ENCODE data around the gene CACNA2D2. TPM values are rescaled to one million over a fixed set of nuclear protein-coding genes. Genes with fewer than 3 reads are reported as not detected.

The CACNA2D2 gene
- total RNA-seq, 2 donors from 2014 or later, result 5.6 to 9.1 TPM

- Histone ChIP-seq H3K36me3 (no peaks in the 10 kb centered on the region), H3K4me1 (replicated peaks) (peaks cover 20% of the 10 kb centered on the region), H3K27me3 (replicated peaks; ENCODE audit: insufficient read depth) (no peaks in the 10 kb centered on the region), H3K4me3 (peak within 1 kb of the TSS; percentile 73 to 91), H3K27ac (peak within 1 kb of the TSS; percentile 94 to 96), H3K9me3 (no peaks in the 10 kb centered on the region)
- peak; percentile 96 for DNase-seq (ENCODE audit: low spot score)
- TF ChIP-seq POLR2AphosphoS5 (IDR thresholded peaks at IDR 0.05) (peak; percentile 97), CTCF (IDR thresholded peaks at IDR 0.05) (peak in 1 of 4 experiments; percentile 19), POLR2A (IDR thresholded peaks at IDR 0.05) (peak; percentile 91)
- intact Hi-C loops (cut with DNase I), result loop anchor here (10.0 kb wide), 1 partner anchor 1034 kb away; the partner anchor contains the start of gene MANF
- WGBS, result under 1% methylated on average over 62 of the region's 64 CpGs
Measured at GRCh38 chr3:50350527-50351322, 152.7 kb downstream of the CACNA2D2 start, which contains the start of the genes CYB561D2 and NPRL2. Gene CYB561D2, plus strand, starts transcription at chr3:50350862. Its CDS starts 572 bp downstream, at chr3:50351434. Gene NPRL2, minus strand, starts transcription at chr3:50350775. Its CDS starts 123 bp downstream, at chr3:50350652.

- WGBS, result 2% methylated on average over 7 of the region's 7 CpGs
- H3K4me3 ChIP-seq, result peak overlapping the region; percentile 73 to 91
- intact Hi-C loops (cut with DNase I), result loop anchor here (10.0 kb wide), 1 partner anchor 1035 kb away; the partner anchor contains the start of gene MANF
- peak overlapping the region; percentile 94 to 96 for H3K27ac ChIP-seq
- no peaks in the 10 kb centered on the region for H3K36me3 ChIP-seq
- peaks cover 18% of the 10 kb centered on the region for H3K4me1 ChIP-seq (replicated peaks)
- H3K9me3 ChIP-seq, result no peaks in the 10 kb centered on the region
- TF ChIP-seq CTCF (IDR thresholded peaks at IDR 0.05), result no peak
- DNase-seq (ENCODE audit: low spot score), result no peak
- no peaks in the 10 kb centered on the region for H3K27me3 ChIP-seq (replicated peaks; ENCODE audit: insufficient read depth)
Measured at GRCh38 chr3:50350213-50350526, 153.3 kb downstream of the CACNA2D2 start.

DNA sequence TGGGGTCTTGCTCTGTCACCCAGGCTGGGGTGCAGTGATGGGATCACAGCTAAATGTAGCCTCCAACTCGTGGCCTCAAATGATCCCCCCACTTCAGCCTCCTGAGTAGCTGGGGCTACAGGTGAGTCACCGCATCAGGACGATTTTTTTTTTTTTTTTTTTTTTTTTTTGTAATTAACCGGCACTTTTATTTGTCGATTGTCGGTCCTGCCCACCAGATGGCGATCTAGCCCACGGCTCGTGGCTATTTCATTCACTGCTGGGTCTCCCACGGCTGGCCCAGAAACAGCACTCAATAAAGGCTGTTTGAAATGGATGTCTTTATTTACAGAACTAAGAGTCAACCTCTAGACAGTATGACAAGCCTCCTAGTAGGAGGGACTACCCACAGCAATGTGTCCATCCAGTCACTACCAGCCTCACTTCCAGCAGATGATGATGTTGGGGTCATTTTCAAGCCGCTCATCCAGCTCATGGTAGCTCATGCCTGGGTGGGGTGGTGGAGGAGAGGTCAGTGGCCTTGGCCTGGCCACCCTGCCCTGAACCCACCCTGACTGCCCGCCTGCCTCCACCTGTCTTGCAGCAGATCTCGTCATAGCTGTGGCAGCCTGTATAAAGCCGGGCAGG, 156.1 kb downstream of the CACNA2D2 start:
- Histone ChIP-seq H3K36me3 (no peaks in the 10 kb centered on the region), H3K4me3 (no peak overlapping the region), H3K4me1 (replicated peaks) (peaks cover 18% of the 10 kb centered on the region), H3K9me3 (no peaks in the 10 kb centered on the region), H3K27me3 (replicated peaks; ENCODE audit: insufficient read depth) (no peaks in the 10 kb centered on the region), H3K27ac (peak overlapping the region in 1 of 2 donors; percentile 31)
- TF ChIP-seq POLR2AphosphoS5 (IDR thresholded peaks at IDR 0.05), result peak; percentile 73
- TF ChIP-seq POLR2A (IDR thresholded peaks at IDR 0.05), result no peak
- peak; percentile 14 to 71 (median 52) for TF ChIP-seq CTCF (IDR thresholded peaks at IDR 0.05)
- 24% methylated on average over 14 of the region's 14 CpGs for WGBS
- peak; percentile 73 for DNase-seq (ENCODE audit: low spot score)
- intact Hi-C loops (cut with DNase I), result loop anchor here (2.0 to 10.0 kb wide), 2 partner anchors 196 to 1058 kb away; no protein-coding TSS in a partner anchor

DNA sequence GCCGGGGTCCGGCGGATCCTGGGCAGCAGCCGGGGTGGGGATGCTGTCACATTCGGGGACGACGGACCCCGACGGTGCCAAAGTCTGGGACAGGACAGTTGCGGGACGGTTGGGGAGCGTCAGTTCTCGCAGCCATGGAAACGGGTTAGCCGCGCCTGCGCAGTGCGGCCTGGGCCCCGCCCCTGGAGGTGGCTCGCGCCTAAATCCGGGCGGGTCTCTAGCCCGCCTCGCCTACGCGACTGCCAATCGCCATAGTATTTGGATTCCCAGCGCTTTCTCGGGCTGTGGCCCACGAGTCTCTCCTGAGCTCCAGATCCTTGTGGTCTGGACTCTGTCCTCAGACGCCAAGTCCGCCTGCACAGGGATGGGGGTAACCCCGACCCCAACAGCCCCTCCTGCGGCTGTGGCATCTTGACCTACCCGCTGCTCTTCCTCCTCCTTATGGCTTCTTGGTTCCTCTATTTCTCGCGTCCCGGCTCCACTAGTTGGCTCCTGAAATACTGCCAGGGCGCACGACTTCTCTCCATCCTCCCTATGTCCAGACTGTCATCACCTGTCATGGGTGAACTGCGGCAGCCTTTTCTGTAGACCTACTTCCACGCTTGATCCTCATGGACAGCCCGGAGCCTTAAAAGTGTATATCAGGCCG, 157.7 kb downstream of the CACNA2D2 start, which contains the start of gene ZMYND10:
TSS of gene ZMYND10 (minus strand) at position 147 of the 649 bp plus-strand sequence. CDS start 153 bp downstream, outside the sequence.
- no peaks in the 10 kb centered on the region for H3K36me3 ChIP-seq
- WGBS, result 12% methylated on average over 41 of the region's 45 CpGs
- TF ChIP-seq POLR2AphosphoS5 (IDR thresholded peaks at IDR 0.05) (peak; percentile 27), POLR2A (IDR thresholded peaks at IDR 0.05) (no peak)
- peak; percentile 43 for DNase-seq (ENCODE audit: low spot score)
- H3K27ac ChIP-seq, result peak within 1 kb of the TSS in 1 of 2 donors; percentile 14
- intact Hi-C loops (cut with DNase I), result loop anchor here (2.0 to 10.0 kb wide), 2 partner anchors 197 to 1059 kb away; no protein-coding TSS in a partner anchor
- H3K4me1 ChIP-seq (replicated peaks), result peaks cover 10% of the 10 kb centered on the region
- H3K9me3 ChIP-seq, result no peaks in the 10 kb centered on the region
- H3K27me3 ChIP-seq (replicated peaks; ENCODE audit: insufficient read depth), result no peaks in the 10 kb centered on the region
- peak within 1 kb of the TSS; percentile 9 to 33 for H3K4me3 ChIP-seq

DNA sequence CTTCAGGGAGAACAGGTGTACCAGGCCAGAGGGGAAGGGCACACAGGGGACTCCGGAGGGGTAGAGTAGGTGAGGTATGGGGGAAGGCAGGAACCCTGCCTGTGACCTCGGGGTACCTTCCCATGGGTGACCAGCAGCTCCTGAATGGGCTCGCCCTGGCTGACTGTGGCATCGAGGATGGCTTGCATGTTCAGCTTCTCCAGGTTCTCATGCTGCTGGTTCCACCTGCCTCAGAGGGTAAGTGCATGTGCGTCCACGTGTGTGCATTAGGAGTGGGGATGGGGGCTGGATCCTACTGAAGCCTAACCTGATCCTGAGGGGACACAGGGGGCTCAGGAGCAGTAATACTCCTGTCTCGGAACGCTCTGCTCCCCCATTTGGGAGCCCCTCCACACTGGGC, 158.4 kb downstream of the CACNA2D2 start:
- peak overlapping the region; percentile 9 to 33 for H3K4me3 ChIP-seq
- no peak for DNase-seq (ENCODE audit: low spot score)
- TF ChIP-seq POLR2AphosphoS5 (IDR thresholded peaks at IDR 0.05), result no peak
- no peak for TF ChIP-seq POLR2A (IDR thresholded peaks at IDR 0.05)
- no peak for TF ChIP-seq CTCF (IDR thresholded peaks at IDR 0.05)
- intact Hi-C loops (cut with DNase I), result loop anchor here (10.0 kb wide), 1 partner anchor 1060 kb away; no protein-coding TSS in a partner anchor
- no peaks in the 10 kb centered on the region for H3K36me3 ChIP-seq
- H3K27ac ChIP-seq, result no peak overlapping the region
- WGBS, result 55% methylated on average over 6 of the region's 8 CpGs
- H3K4me1 ChIP-seq (replicated peaks), result peaks cover 10% of the 10 kb centered on the region
- no peaks in the 10 kb centered on the region for H3K9me3 ChIP-seq
- H3K27me3 ChIP-seq (replicated peaks; ENCODE audit: insufficient read depth), result no peaks in the 10 kb centered on the region

Measured in prostate gland (tissue), 2 donors.